HG03442 (cell line): ENCODE measurements around the gene SPATS1.

ENCODE experiments used
- ATAC-seq: cut with Tn5 transposase; IDR thresholded peaks from one replicate; pipeline ENCODE4 v1.9.1; 2021; ENCODE audit warnings: mild to moderate bottlenecking, moderate library complexity; ENCODE audit not compliant: unreplicated experiment

The SPATS1 gene

GRCh38 chr6:44342489-44342888 lies at the start of gene SPATS1:
Gene SPATS1 (plus strand): TSS chr6:44342650. CDS start chr6:44343096, 446 bp downstream.
- ATAC-seq = no peak

- no peak for ATAC-seq
Measured at GRCh38 chr6:44292661-44293365, 49.6 kb upstream of the SPATS1 start.

- ATAC-seq = no peak
Measured at GRCh38 chr6:44294832-44295791, 47.3 kb upstream of the SPATS1 start.

GRCh38 chr6:44297063-44298038 lies 45.1 kb upstream of the SPATS1 start:
- ATAC-seq = no peak

GRCh38 chr6:44298055-44298803 lies 44.2 kb upstream of the SPATS1 start:
- no peak for ATAC-seq

GRCh38 chr6:44298864-44299263 lies 43.6 kb upstream of the SPATS1 start:
- no peak for ATAC-seq

GRCh38 chr6:44300292-44300823 lies 42.1 kb upstream of the SPATS1 start:
- ATAC-seq = no peak

- no peak for ATAC-seq
Measured at GRCh38 chr6:44301106-44301505, 41.3 kb upstream of the SPATS1 start.

GRCh38 chr6:44301782-44302564 lies 40.5 kb upstream of the SPATS1 start:
- no peak for ATAC-seq

GRCh38 chr6:44302856-44303255 lies 39.6 kb upstream of the SPATS1 start:
- no peak for ATAC-seq

- ATAC-seq = no peak
Measured at GRCh38 chr6:44303842-44304241, 38.6 kb upstream of the SPATS1 start.

GRCh38 chr6:44304282-44305199 lies 37.9 kb upstream of the SPATS1 start:
- no peak for ATAC-seq

- ATAC-seq = no peak
Measured at GRCh38 chr6:44305200-44305725, 37.2 kb upstream of the SPATS1 start.

- no peak for ATAC-seq
Measured at GRCh38 chr6:44306710-44307109, 35.7 kb upstream of the SPATS1 start.

GRCh38 chr6:44307217-44307616 lies 35.2 kb upstream of the SPATS1 start:
- ATAC-seq = no peak

- no peak for ATAC-seq
Measured at GRCh38 chr6:44309092-44309491, 33.4 kb upstream of the SPATS1 start.

GRCh38 chr6:44309631-44310030 lies 32.8 kb upstream of the SPATS1 start:
- no peak for ATAC-seq

- ATAC-seq = no peak
Measured at GRCh38 chr6:44310241-44310640, 32.2 kb upstream of the SPATS1 start.
